Transverse colon (tissue), 4 donors: ENCODE measurements around the gene MTREX. TPM values are rescaled to one million over a fixed set of nuclear protein-coding genes. Genes with fewer than 3 reads are reported as not detected.

Experiments
- DNase-seq: peaks from one replicate; pipeline ENCODE4 v3.0.0-alpha.2; 2019
- H3K27ac ChIP-seq, 4 donors: fragments of 200-600 bp; sonication (generic); 2 replicates each; pipeline ENCODE4 v1.5.1; 2016 to 2018; ENCODE audit warnings: inconsistent platforms in 4 of 4
- H3K27me3 ChIP-seq: fragments of 200-600 bp; sonication (generic); 2 replicates; pipeline ENCODE4 v1.5.1; 2017; ENCODE audit warnings: inconsistent platforms
- H3K36me3 ChIP-seq, 4 donors: fragments of 200-600 bp; sonication (generic); 2 replicates each; pipeline ENCODE4 v1.5.1; 2017 to 2019; ENCODE audit warnings: inconsistent platforms in 4 of 4
- H3K4me1 ChIP-seq, 4 donors: fragments of 200-600 bp; sonication (generic); 2 replicates each; pipeline ENCODE4 v1.5.1; 2017 to 2020; ENCODE audit warnings: inconsistent platforms in 4 of 4
- H3K4me3 ChIP-seq, 4 donors: fragments of 200-600 bp; sonication (generic); 1 replicate in 1 of 4; 2 replicates in 3 of 4; pipeline versions ENCODE4 v1.5.1 to v1.6.1; 2017 to 2019; ENCODE audit warnings: inconsistent platforms in 4 of 4
- H3K9me3 ChIP-seq, 2 donors: fragments of 200-600 bp; sonication (generic); 2 replicates each; pipeline ENCODE4 v1.5.1; 2017 to 2019; ENCODE audit warnings: inconsistent platforms in 2 of 2
- CTCF ChIP-seq, 5 experiments: fragments of 200-600 bp in 3 of 5; fragments of 450-650 bp in 2 of 5; sonication (generic) in 3 of 5; IDR thresholded peaks; 1 replicate in 2 of 5; 2 replicates in 3 of 5; pipeline ENCODE4 v1.5.1; 2016 to 2017; ENCODE audit warnings: antibody characterized with exemption in 5 of 5, inconsistent platforms in 3 of 5, mild to moderate bottlenecking in 2 of 5, moderate library complexity in 1 of 5
- EP300 ChIP-seq: sonication (generic); formaldehyde crosslinking; IDR thresholded peaks from one replicate; pipeline ENCODE4 v1.6.1; 2017; ENCODE audit warnings: antibody characterized with exemption, low read depth
- POLR2A ChIP-seq: fragments of 450-650 bp; IDR thresholded peaks from one replicate; pipeline ENCODE4 v1.6.1; 2016; ENCODE audit warnings: antibody characterized with exemption, mild to moderate bottlenecking, moderate library complexity
- POLR2AphosphoS5 ChIP-seq, 3 donors: sonication (generic); formaldehyde crosslinking; IDR thresholded peaks; one replicate each; pipeline ENCODE4 v1.6.1; 2016; ENCODE audit warnings: antibody characterized with exemption in 3 of 3
- WGBS, 2 donors: methylation state at CpG; one replicate each; pipeline ENCODE4 v1.1.5; 2018; ENCODE audit warnings: low coverage in 1 of 2; 5-methylcytosine and 5-hydroxymethylcytosine counted together
- in situ Hi-C, 4 donors: fragments of 200-750 bp; cut with MboI; loops; one replicate each; pipeline versions ENCODE4 v1.15.0 to v1.15.1; 2017; ENCODE audit warnings: low sequenced_read_pairs in 3 of 4, low pct_ligation_motif_present in 1 of 4, low pct_unique_long_range_greater_than_20kb in 1 of 4
- intact Hi-C: fragments of 100-400 bp; cut with DNase I; formaldehyde crosslinking; loops from one replicate; pipeline ENCODE4 v1.15.1; 2023; ENCODE audit warnings: low total_unique reads
- total RNA-seq, 4 donors: library from RNA; depleted of rRNA; stranded (reverse); fragments of >200 nt; gene quantifications; one replicate each; pipeline ENCODE4 v1.1.0, GENCODE V29; 2016

The MTREX gene
- total RNA-seq, 4 donors from 2014 or later = 29.5 to 85.9 (median 65.5) TPM

- intact Hi-C loops = no loop called here
- H3K27ac ChIP-seq = no peak overlapping the region
- H3K9me3 ChIP-seq = no peaks in the 10 kb centered on the region
- no peak overlapping the region for H3K4me3 ChIP-seq
- no peak for TF ChIP-seq EP300
- TF ChIP-seq POLR2AphosphoS5 (IDR thresholded peaks at IDR 0.05) = no peak
- no peak for TF ChIP-seq POLR2A
- TF ChIP-seq CTCF (IDR thresholded peaks at IDR 0.05) = no peak
- peaks cover 0 to 12% (median 0%) of the 10 kb centered on the region in 4 donors for H3K4me1 ChIP-seq
- WGBS, 2 donors = 73 to 86% methylated on average over 1 of the region's 1 CpG
- no peak for DNase-seq
- in situ Hi-C loops = no loop called here
- no peaks in the 10 kb centered on the region for H3K27me3 ChIP-seq
- H3K36me3 ChIP-seq = peaks cover 0 to 1% (median 0%) of the 10 kb centered on the region in 4 donors
These were observed 11.7 kb downstream of the MTREX start for GRCh38 chr5:55319491-55319890.

GRCh38 chr5:55320571-55320970 lies 12.8 kb downstream of the MTREX start:
- Histone ChIP-seq H3K27ac (no peak overlapping the region), H3K27me3 (no peaks in the 10 kb centered on the region), H3K9me3 (no peaks in the 10 kb centered on the region), H3K4me1 (peaks cover 0 to 10% (median 0%) of the 10 kb centered on the region in 4 donors), H3K4me3 (no peak overlapping the region), H3K36me3 (peaks cover 0 to 4% (median 0%) of the 10 kb centered on the region in 4 donors)
- in situ Hi-C loops = no loop called here
- intact Hi-C loops = no loop called here
- TF ChIP-seq POLR2A (no peak), POLR2AphosphoS5 (IDR thresholded peaks at IDR 0.05) (no peak), EP300 (no peak), CTCF (IDR thresholded peaks at IDR 0.05) (no peak)
- WGBS, 2 donors = 77 to 82% methylated on average over 3 to 4 of the region's 4 CpGs
- DNase-seq = no peak

DNA sequence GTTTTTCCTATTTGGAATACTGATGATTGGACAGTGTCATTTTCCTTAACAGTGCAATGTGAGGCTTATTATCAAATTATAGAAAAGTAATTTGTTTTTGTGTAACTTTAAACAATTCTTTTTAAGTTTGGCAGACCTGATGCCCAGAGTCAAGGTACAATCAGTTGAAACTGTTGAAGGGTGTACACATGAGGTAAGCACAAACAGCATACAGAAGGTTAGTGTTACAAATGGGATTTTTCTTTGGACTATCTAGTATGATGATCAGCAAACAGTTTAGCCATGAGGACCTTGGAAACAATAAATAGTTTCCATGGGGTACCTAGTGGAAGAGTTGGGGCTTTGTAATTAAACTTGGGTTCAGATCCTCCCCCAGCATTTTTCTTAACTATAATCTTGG lies 16.2 kb downstream of the MTREX start:
- Histone ChIP-seq H3K36me3 (peaks cover 0 to 14% (median 2%) of the 10 kb centered on the region in 4 donors), H3K4me1 (peaks cover 0 to 7% (median 0%) of the 10 kb centered on the region in 4 donors), H3K4me3 (no peak overlapping the region), H3K27me3 (no peaks in the 10 kb centered on the region), H3K9me3 (no peaks in the 10 kb centered on the region), H3K27ac (no peak overlapping the region)
- in situ Hi-C loops (no loop called here), intact Hi-C loops (no loop called here)
- no peak for TF ChIP-seq CTCF (IDR thresholded peaks at IDR 0.05)
- no peak for DNase-seq

DNA sequence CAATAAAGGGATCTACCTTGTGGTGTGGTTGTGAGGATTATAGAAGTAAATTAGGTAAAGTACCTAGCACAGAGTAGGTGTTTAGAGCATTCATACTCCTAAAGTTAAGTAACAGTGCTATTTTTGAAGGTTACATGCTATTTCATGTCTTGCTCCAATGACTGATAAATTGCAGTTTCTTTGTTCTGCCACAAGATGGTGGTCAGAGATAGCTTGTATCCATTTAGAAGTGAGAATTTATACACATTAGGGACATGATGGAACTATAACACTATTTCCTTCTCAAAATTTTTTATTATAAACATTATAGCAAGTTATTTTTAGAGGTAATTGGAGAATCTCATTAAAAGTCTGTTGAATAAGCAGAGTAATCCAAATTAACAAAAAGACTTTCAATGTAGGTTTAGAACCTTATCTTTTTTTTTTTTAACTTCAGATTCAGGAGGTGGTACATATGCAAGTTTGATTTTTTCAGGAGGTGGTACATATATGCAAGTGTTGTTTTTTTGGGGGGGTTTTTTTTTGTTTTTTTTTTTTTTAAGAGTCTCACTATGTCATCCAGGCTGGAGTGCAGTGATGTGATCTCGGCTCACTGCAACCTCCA lies 17.1 kb downstream of the MTREX start:
- 83 to 97% methylated on average over 1 of the region's 1 CpG for whole genome bisulfite sequencing, 2 donors
- peaks cover 0 to 22% (median 2%) of the 10 kb centered on the region in 4 donors for H3K36me3 ChIP-seq
- no peak overlapping the region for H3K4me3 ChIP-seq
- no peak overlapping the region for H3K27ac ChIP-seq
- H3K4me1 ChIP-seq = no peaks in the 10 kb centered on the region
- TF ChIP-seq CTCF (IDR thresholded peaks at IDR 0.05) (peak; percentile 60 to 67 (median 61)), POLR2A (no peak)
- no peaks in the 10 kb centered on the region for H3K9me3 ChIP-seq
- no peak for DNase-seq
- no peaks in the 10 kb centered on the region for H3K27me3 ChIP-seq
- in situ Hi-C loops = loop anchor here in 1 of 4 donors (25.0 kb wide), 1 partner anchor 362 kb away; no protein-coding TSS in a partner anchor
- intact Hi-C loops = no loop called here
